SK-N-SH (cell line): ENCODE results near the gene PLK3.

Source experiments
- CHD2 ChIP-seq: fragments of 150-350 bp; IDR thresholded peaks from 2 replicates; pipeline ENCODE4 v1.6.1; 2018; ENCODE audit warnings: low read length; ENCODE audit not compliant: partially characterized antibody
- CTCF ChIP-seq: fragments of 200-600 bp; sonication (generic); IDR thresholded peaks from 2 replicates; pipeline ENCODE4 v1.6.1; 2017; ENCODE audit warnings: antibody characterized with exemption, mild to moderate bottlenecking, moderate library complexity
- EZH2phosphoT487 ChIP-seq: fragments of 200-600 bp; sonication (generic); IDR thresholded peaks from 2 replicates; pipeline ENCODE4 v1.6.1; 2017; ENCODE audit warnings: low read depth, mixed run types, mild to moderate bottlenecking, antibody characterized with exemption, moderate library complexity, borderline replicate concordance
- FOXM1 ChIP-seq: IDR thresholded peaks from 2 replicates; pipeline ENCODE4 v1.4.0; 2012; ENCODE audit warnings: low read depth, mild to moderate bottlenecking
- MEF2A ChIP-seq: IDR thresholded peaks from 2 replicates; pipeline ENCODE4 v1.4.0; 2012; ENCODE audit warnings: low read depth, borderline replicate concordance
- MXI1 ChIP-seq: IDR thresholded peaks from 2 replicates; pipeline ENCODE4 v1.6.1; 2012; ENCODE audit warnings: mild to moderate bottlenecking, low read depth, low read length, improper control_type of control experiment
- NFIC ChIP-seq: IDR thresholded peaks from 2 replicates; pipeline ENCODE4 v1.4.0; 2012; ENCODE audit warnings: borderline replicate concordance
- POLR2AphosphoS5 ChIP-seq: IDR thresholded peaks from 2 replicates; pipeline ENCODE4 v1.6.1; 2012; ENCODE audit warnings: low read depth, low read length
- REST ChIP-seq: IDR thresholded peaks from 2 replicates; pipeline ENCODE4 v1.6.1; 2012; ENCODE audit warnings: mild to moderate bottlenecking, low read depth, low read length, moderate library complexity
- SMC3 ChIP-seq: IDR thresholded peaks from 2 replicates; pipeline ENCODE4 v1.6.1; 2012; ENCODE audit warnings: low read depth, low read length, improper control_type of control experiment
- TAF1 ChIP-seq: IDR thresholded peaks from 2 replicates; pipeline ENCODE4 v1.6.1; 2012; ENCODE audit warnings: low read depth, mild to moderate bottlenecking, low read length, moderate library complexity, borderline replicate concordance
- TCF12 ChIP-seq: IDR thresholded peaks from 2 replicates; pipeline ENCODE4 v1.4.0; 2012
- TEAD4 ChIP-seq: IDR thresholded peaks from 2 replicates; pipeline ENCODE4 v1.4.0; 2012; ENCODE audit warnings: mild to moderate bottlenecking, borderline replicate concordance; ENCODE audit not compliant: insufficient read depth
- YY1 ChIP-seq: IDR thresholded peaks from 2 replicates; pipeline ENCODE4 v1.4.0; 2012; ENCODE audit warnings: low read depth, mild to moderate bottlenecking

GRCh38 chr1:44783697-44784093 lies 16.5 kb upstream of the PLK3 start:
- TF ChIP-seq FOXM1 (no peak), SMC3 (no peak), MXI1 (no peak), CTCF (no peak), MEF2A (no peak), TAF1 (no peak), CHD2 (no peak), TEAD4 (no peak), POLR2AphosphoS5 (no peak), YY1 (no peak), EZH2phosphoT487 (no peak), NFIC (no peak), TCF12 (no peak), REST (no peak)
